PFSK-1 (cell line): ENCODE measurements around the gene DDX42.

Source experiments
- POLR2AphosphoS5 ChIP-seq: IDR thresholded peaks from 2 replicates; pipeline ENCODE4 v1.6.1; 2012; ENCODE audit warnings: low read depth, mild to moderate bottlenecking, control low read depth, low read length, moderate library complexity
- TAF1 ChIP-seq: IDR thresholded peaks from 2 replicates; pipeline ENCODE4 v1.6.1; 2012; ENCODE audit warnings: low read length, control low read depth, borderline replicate concordance; ENCODE audit not compliant: insufficient read depth

- TF ChIP-seq POLR2AphosphoS5: peak; percentile 85
- TF ChIP-seq TAF1: peak; percentile 97
These were observed 53.2 kb downstream of the DDX42 start, which contains the start of the genes FTSJ3 and PSMC5 for GRCh38 chr17:63827002-63827800.
